HepG2 (cell line): Measurements from ENCODE around the gene SYT13. TPM values are rescaled to one million over a fixed set of nuclear protein-coding genes. Genes with fewer than 3 reads are reported as not detected.

Experiments used
- ATAC-seq: fragments of 200-7000 bp; cut with Tn5 transposase; 3 replicates; pipeline ENCODE4 v1.9.1; 2020; ENCODE audit warnings: mild to moderate bottlenecking, moderate library complexity
- BruUV-seq: library from RNA; stranded (reverse); fragments of 400-500 nt; replicated peaks from 2 replicates; lab custom pipeline; 2021; lab: Mats Ljungman, UMichigan
- CTCF ChIA-PET: fragments of 300-600 bp; formaldehyde crosslinking; extraction: SDS; loops from one replicate; lab custom pipeline; 2021; ENCODE audit warnings: low total read pairs, inconsistent platforms, low intra/inter-chr PET ratio; lab: Yijun Ruan, JAX
- POLR2A ChIA-PET: fragments of 350-600 bp; sonication (Branson Sonifier 250); formaldehyde crosslinking; loops from one replicate; lab custom pipeline; 2020; ENCODE audit warnings: antibody characterized with exemption, inconsistent platforms; lab: Yijun Ruan, JAX
- DNase-seq: peaks from one replicate; pipeline ENCODE4 v3.0.0-alpha.2; 2015; ENCODE audit warnings: low spot score
- FAIRE-seq: peaks from 3 replicates; lab custom pipeline; 2011; peaks lifted over from hg19 to GRCh38; lab: Jason Lieb, UNC
- H2AFZ ChIP-seq: one replicate; pipeline ENCODE4 v1.6.1; 2011; ENCODE audit warnings: low read length, inconsistent platforms
- H3K27ac ChIP-seq: fragments of 300-600 bp; 3 replicates; pipeline ENCODE4 v1.8.0; 2011; ENCODE audit warnings: mixed run types, mild to moderate bottlenecking, mixed read lengths, low read length, inconsistent platforms; ENCODE audit not compliant: insufficient read depth; ENCODE audit errors: extremely low read length
- H3K27me3 ChIP-seq, 2 experiments: fragments of 200-600 bp in 1 of 2; 2 replicates in 1 of 2; 3 replicates in 1 of 2; pipeline versions ENCODE4 v1.6.0 to v1.8.0; 2011; ENCODE audit warnings: low read length in 2 of 2, mild to moderate bottlenecking in 2 of 2, moderate library complexity in 2 of 2, inconsistent platforms in 1 of 2; ENCODE audit not compliant: insufficient read depth in 2 of 2, control insufficient read depth in 1 of 2
- H3K36me3 ChIP-seq, 2 experiments: fragments of 200-600 bp in 1 of 2; replicated peaks in 1 of 2; 2 replicates in 1 of 2; 3 replicates in 1 of 2; pipeline versions ENCODE4 v1.5.1 to v1.8.0; 2011; ENCODE audit warnings: low read length in 2 of 2, inconsistent platforms in 1 of 2; ENCODE audit not compliant: insufficient read depth in 2 of 2, control insufficient read depth in 1 of 2
- H3K4me1 ChIP-seq: 2 replicates; pipeline ENCODE4 v1.5.1; 2012; ENCODE audit warnings: low read length, inconsistent platforms; ENCODE audit not compliant: insufficient read depth
- H3K4me2 ChIP-seq: 2 replicates; pipeline ENCODE4 v1.6.0; 2011; ENCODE audit warnings: low read depth, low read length, inconsistent platforms
- H3K4me3 ChIP-seq, 3 experiments: fragments of 200-600 bp in 1 of 3; sonication (generic), shearing (Covaris generic) in 1 of 3; replicated peaks in 1 of 3; 2 replicates each; pipeline ENCODE4 v1.5.1; 2011 to 2016; ENCODE audit warnings: low read length in 3 of 3, inconsistent platforms in 2 of 3, low read depth in 2 of 3, mild to moderate bottlenecking in 2 of 3, control low read depth in 1 of 3, mixed read lengths in 1 of 3; ENCODE audit not compliant: insufficient read depth in 1 of 3
- H3K79me2 ChIP-seq: one replicate; pipeline ENCODE4 v1.6.1; 2011; ENCODE audit warnings: low read length, inconsistent platforms; ENCODE audit not compliant: insufficient read depth
- H3K9ac ChIP-seq: 2 replicates; pipeline ENCODE4 v1.6.0; 2011; ENCODE audit warnings: mild to moderate bottlenecking, low read depth, low read length, inconsistent platforms; ENCODE audit not compliant: insufficient read depth
- H3K9me3 ChIP-seq: 2 replicates; pipeline ENCODE4 v1.5.1; 2012; ENCODE audit warnings: mild to moderate bottlenecking, low read length
- H4K20me1 ChIP-seq: 2 replicates; pipeline ENCODE4 v1.6.0; 2011; ENCODE audit warnings: inconsistent platforms, mild to moderate bottlenecking, low read length, moderate library complexity; ENCODE audit not compliant: insufficient read depth
- CHD4 ChIP-seq: fragments of 200-600 bp; sonication (generic); IDR thresholded peaks from 2 replicates; pipeline ENCODE4 v1.7.0; 2017; ENCODE audit warnings: mild to moderate bottlenecking, low read length, borderline replicate concordance
- EED ChIP-seq: sonication (generic); formaldehyde crosslinking; IDR thresholded peaks from 2 replicates; pipeline ENCODE4 v1.5.0; 2020; ENCODE audit warnings: mild to moderate bottlenecking, missing genetic modification reagents
- GPN1 ChIP-seq: sonication (generic); formaldehyde crosslinking; IDR thresholded peaks from 2 replicates; pipeline ENCODE4 v1.5.1; 2020; ENCODE audit warnings: missing genetic modification reagents, borderline replicate concordance
- GZF1 ChIP-seq: sonication (generic); formaldehyde crosslinking; IDR thresholded peaks from 2 replicates; pipeline ENCODE4 v1.5.1; 2020; ENCODE audit warnings: mild to moderate bottlenecking, missing genetic modification reagents
- IRX3 ChIP-seq: sonication (generic); formaldehyde crosslinking; IDR thresholded peaks from 2 replicates; pipeline ENCODE4 v1.8.1; 2023; ENCODE audit warnings: mild to moderate bottlenecking, low read depth, missing genetic modification reagents, borderline replicate concordance
- KLF12 ChIP-seq: sonication (generic); formaldehyde crosslinking; IDR thresholded peaks from 2 replicates; pipeline ENCODE4 v1.4.0; 2020; ENCODE audit warnings: missing genetic modification reagents, borderline replicate concordance
- MED13 ChIP-seq: sonication (generic); formaldehyde crosslinking; IDR thresholded peaks from 2 replicates; pipeline ENCODE4 v1.5.0; 2020; ENCODE audit warnings: missing genetic modification reagents
- NFKB2 ChIP-seq: sonication (generic); formaldehyde crosslinking; IDR thresholded peaks from 2 replicates; pipeline ENCODE4 v1.4.0; 2020; ENCODE audit warnings: missing genetic modification reagents, borderline replicate concordance
- PHF5A ChIP-seq: IDR thresholded peaks from one replicate; pipeline ENCODE4 v1.6.1; 2018; ENCODE audit warnings: low read depth, missing genetic modification reagents; ENCODE audit not compliant: unreplicated experiment
- PITX1 ChIP-seq: sonication (generic); formaldehyde crosslinking; IDR thresholded peaks from 2 replicates; pipeline ENCODE4 v1.5.1; 2020; ENCODE audit warnings: mild to moderate bottlenecking, missing genetic modification reagents
- POLR2A ChIP-seq, 2 experiments: IDR thresholded peaks; 2 replicates each; pipeline ENCODE4 v1.6.1; 2011; ENCODE audit warnings: low read depth in 2 of 2, low read length in 2 of 2, mild to moderate bottlenecking in 1 of 2, moderate library complexity in 1 of 2; ENCODE audit not compliant: insufficient read depth in 1 of 2
- POLR2G ChIP-seq: fragments of 200-400 bp; formaldehyde crosslinking; IDR thresholded peaks from 2 replicates; pipeline ENCODE4 v1.6.1; 2018; ENCODE audit warnings: mild to moderate bottlenecking, low read depth, low read length, moderate library complexity
- ZBTB43 ChIP-seq: sonication (generic); formaldehyde crosslinking; conservative IDR thresholded peaks from 2 replicates; pipeline ENCODE4 v1.4.0; 2020; ENCODE audit warnings: missing genetic modification reagents
- ZNF18 ChIP-seq: sonication (generic); formaldehyde crosslinking; IDR thresholded peaks from 2 replicates; pipeline ENCODE4 v1.8.0; 2022; ENCODE audit warnings: mild to moderate bottlenecking, missing genetic modification reagents; ENCODE audit not compliant: insufficient replicate concordance
- ZNF274 ChIP-seq: sonication (generic); formaldehyde crosslinking; IDR thresholded peaks from 2 replicates; pipeline ENCODE4 v1.5.1; 2020; ENCODE audit warnings: mild to moderate bottlenecking, missing genetic modification reagents
- ZNF432 ChIP-seq: sonication (generic); formaldehyde crosslinking; IDR thresholded peaks from 2 replicates; pipeline ENCODE4 v1.5.0; 2020; ENCODE audit warnings: missing genetic modification reagents, mild to moderate bottlenecking, borderline replicate concordance
- ZNF616 ChIP-seq: sonication (generic); formaldehyde crosslinking; IDR thresholded peaks from 2 replicates; pipeline ENCODE4 v1.5.0; 2020; ENCODE audit warnings: low read depth, mild to moderate bottlenecking, missing genetic modification reagents
- ZNF773 ChIP-seq: sonication (generic); formaldehyde crosslinking; IDR thresholded peaks from 2 replicates; pipeline ENCODE4 v1.4.0; 2020; ENCODE audit warnings: missing genetic modification reagents, borderline replicate concordance
- WGBS: methylation state at CpG from one replicate; pipeline ENCODE4 v1.1.6; 2017; ENCODE audit warnings: low lambda C conversion rate; 5-methylcytosine and 5-hydroxymethylcytosine counted together
- in situ Hi-C: cut with HindIII; loops from 2 replicates; pipeline ENCODE4 v1.10.0; 2017; ENCODE audit warnings: low pct_unique_long_range_greater_than_20kb; ENCODE audit not compliant: extremely low pct_ligation_motif_present
- intact Hi-C: fragments of 100-400 bp; cut with micrococcal nuclease; formaldehyde crosslinking; loops from one replicate; pipeline ENCODE4 v1.10.0; 2022; ENCODE audit not compliant: unreplicated experiment
- polyA plus RNA-seq, 8 experiments: library from polyadenylated mRNA; depleted of rRNA in 3 of 8; stranded (reverse) in 7 of 8; unstranded in 1 of 8; fragments of >200 nt; fragmentation: Illumina TruSeq in 4 of 8; extraction: Trizol in 4 of 8; gene quantifications; 2 replicates each; pipeline versions ENCODE4 v1.2.1 to v1.2.3, GENCODE V29; 2011 to 2016; ENCODE audit warnings: low read depth in 4 of 8, missing spikeins in 1 of 8, mixed read lengths in 1 of 8; ENCODE audit not compliant: insufficient read depth in 1 of 8
- total RNA-seq, 5 experiments: library from RNA; depleted of rRNA; stranded (reverse); fragments of >200 nt; fragmentation: Illumina TruSeq; extraction: Trizol; gene quantifications; 2 replicates each; pipeline ENCODE4 v1.2.3, GENCODE V29; 2016; ENCODE audit warnings: low read depth in 1 of 5

The SYT13 gene
- total and polyA plus RNA-seq, 2 of the 13 experiments (the other 11 are each of a cell fraction or from before 2014, with no cell fraction given), result 0.02 to 0.13 TPM

- CTCF ChIA-PET, result no interaction called here
- no peaks in the 10 kb centered on the region for H3K9me3 ChIP-seq
- intact Hi-C loops (no loop called here), in situ Hi-C loops (no loop called here)
- H3K4me3 ChIP-seq, result no peak overlapping the region
- no peak; the same call in 2 of the 3 replicates for ATAC-seq
- WGBS, result under 1% methylated on average over 4 of the region's 4 CpGs
- H4K20me1 ChIP-seq, result no peaks in the 10 kb centered on the region
- no peak overlapping the region for H3K4me2 ChIP-seq
- TF ChIP-seq CHD4, result no peak
- TF ChIP-seq POLR2G, result no peak
- no peak for TF ChIP-seq IRX3
- no peak for TF ChIP-seq ZNF773 (CRISPR knock-in tag)
- TF ChIP-seq POLR2A (IDR thresholded peaks at IDR 0.05; ENCODE audit: insufficient read depth in 1 of 2, low read depth in 2 of 2, low read length in 2 of 2), result no peak
- no peak for TF ChIP-seq NFKB2 (CRISPR knock-in tag)
- H2AFZ ChIP-seq, result no peak overlapping the region
- H3K27me3 ChIP-seq, result no peaks in the 10 kb centered on the region
- no TSS peak for BruUV-seq
- peaks cover 12% of the 10 kb centered on the region for H3K4me1 ChIP-seq
- no peak overlapping the region for H3K9ac ChIP-seq
- peak; percentile 7 for DNase-seq
- POLR2A ChIA-PET, result no interaction called here
- no peaks in the 10 kb centered on the region for H3K36me3 ChIP-seq
- no peaks in the 10 kb centered on the region for H3K79me2 ChIP-seq
- no peak overlapping the region for H3K27ac ChIP-seq
- FAIRE-seq, result no peak
These were observed 15.0 kb downstream of the SYT13 start for GRCh38 chr11:45270946-45271716.

GRCh38 chr11:45269678-45270077 lies 16.5 kb downstream of the SYT13 start:
- CTCF ChIA-PET, result no interaction called here
- Histone ChIP-seq H3K4me1 (peaks cover 18% of the 10 kb centered on the region), H3K9me3 (no peaks in the 10 kb centered on the region), H3K27ac (no peak overlapping the region), H2AFZ (no peak overlapping the region), H3K4me2 (no peak overlapping the region), H3K79me2 (no peaks in the 10 kb centered on the region), H3K9ac (no peak overlapping the region), H3K4me3 (no peak overlapping the region), H4K20me1 (no peaks in the 10 kb centered on the region), H3K36me3 (no peaks in the 10 kb centered on the region), H3K27me3 (no peaks in the 10 kb centered on the region)
- no peak for FAIRE-seq
- intact Hi-C loops, result no loop called here
- POLR2A ChIA-PET, result no interaction called here
- in situ Hi-C loops, result no loop called here
- BruUV-seq, result no TSS peak
- no peak for DNase-seq
- no peak for ATAC-seq
- TF ChIP-seq KLF12 (CRISPR knock-in tag) (no peak), ZNF18 (CRISPR knock-in tag) (no peak), ZBTB43 (CRISPR knock-in tag) (no peak), GPN1 (CRISPR knock-in tag) (no peak), ZNF274 (CRISPR knock-in tag) (no peak), EED (CRISPR knock-in tag) (no peak), ZNF616 (CRISPR knock-in tag) (no peak), ZNF432 (CRISPR knock-in tag) (no peak), PITX1 (CRISPR knock-in tag) (no peak), GZF1 (CRISPR knock-in tag) (no peak), PHF5A (CRISPR knock-in tag) (no peak), MED13 (no peak)
